HepG2 (cell line): ENCODE data around the gene CARS2. TPM values are rescaled to one million over a fixed set of nuclear protein-coding genes. Genes with fewer than 3 reads are reported as not detected.

ENCODE experiments used
- BRCA1 ChIP-seq: sonication (generic); formaldehyde crosslinking; IDR thresholded peaks from 2 replicates; pipeline ENCODE4 v1.4.0; 2020; ENCODE audit warnings: missing genetic modification reagents
- EEA1 ChIP-seq: sonication (generic); formaldehyde crosslinking; IDR thresholded peaks from 2 replicates; pipeline ENCODE4 v1.5.1; 2020; ENCODE audit warnings: mild to moderate bottlenecking, missing genetic modification reagents, borderline replicate concordance
- FLYWCH1 ChIP-seq: sonication (generic); formaldehyde crosslinking; IDR thresholded peaks from 2 replicates; pipeline ENCODE4 v1.8.1; 2023; ENCODE audit warnings: mild to moderate bottlenecking, missing genetic modification reagents
- FOXP1 ChIP-seq, 2 experiments: fragments of 450-650 bp in 1 of 2; IDR thresholded peaks; 2 replicates each; pipeline ENCODE4 v1.6.1; 2017 to 2018; ENCODE audit warnings: antibody characterized with exemption in 1 of 2
- GTF2F1 ChIP-seq: fragments of 150-350 bp; IDR thresholded peaks from 2 replicates; pipeline ENCODE4 v1.6.1; 2014; ENCODE audit warnings: low read length
- MEF2D ChIP-seq: sonication (generic); formaldehyde crosslinking; IDR thresholded peaks from 2 replicates; pipeline ENCODE4 v1.5.1; 2020; ENCODE audit warnings: mild to moderate bottlenecking, missing genetic modification reagents
- MIER3 ChIP-seq: IDR thresholded peaks from 2 replicates; pipeline ENCODE4 v1.6.1; 2016; ENCODE audit warnings: missing compliant biosample characterization, borderline replicate concordance
- PHF8 ChIP-seq: sonication (generic); formaldehyde crosslinking; IDR thresholded peaks from 2 replicates; pipeline ENCODE4 v1.5.0; 2020; ENCODE audit warnings: missing genetic modification reagents
- ZBTB4 ChIP-seq: sonication (generic); formaldehyde crosslinking; IDR thresholded peaks from 2 replicates; pipeline ENCODE4 v1.4.0; 2020; ENCODE audit warnings: missing genetic modification reagents, mild to moderate bottlenecking, borderline replicate concordance
- ZKSCAN5 ChIP-seq: sonication (generic); formaldehyde crosslinking; IDR thresholded peaks from 2 replicates; pipeline ENCODE4 v1.5.1; 2020; ENCODE audit warnings: mild to moderate bottlenecking, missing genetic modification reagents
- ZNF121 ChIP-seq: sonication (generic); formaldehyde crosslinking; IDR thresholded peaks from 2 replicates; pipeline ENCODE4 v1.5.0; 2020; ENCODE audit warnings: mild to moderate bottlenecking, missing genetic modification reagents
- ZNF24 ChIP-seq: fragments of 450-650 bp; IDR thresholded peaks from 2 replicates; pipeline ENCODE4 v1.6.1; 2017; ENCODE audit warnings: antibody characterized with exemption, mild to moderate bottlenecking
- ZNF253 ChIP-seq: sonication (generic); formaldehyde crosslinking; IDR thresholded peaks from 2 replicates; pipeline ENCODE4 v1.8.0; 2022; ENCODE audit warnings: mild to moderate bottlenecking, missing genetic modification reagents, borderline replicate concordance
- ZNF367 ChIP-seq: sonication (generic); formaldehyde crosslinking; IDR thresholded peaks from 2 replicates; pipeline ENCODE4 v1.4.0; 2020; ENCODE audit warnings: missing genetic modification reagents, borderline replicate concordance
- ZNF432 ChIP-seq: sonication (generic); formaldehyde crosslinking; IDR thresholded peaks from 2 replicates; pipeline ENCODE4 v1.5.0; 2020; ENCODE audit warnings: missing genetic modification reagents, mild to moderate bottlenecking, borderline replicate concordance
- ZNF569 ChIP-seq: sonication (generic); formaldehyde crosslinking; IDR thresholded peaks from 2 replicates; pipeline ENCODE4 v1.5.0; 2020; ENCODE audit warnings: mild to moderate bottlenecking, missing genetic modification reagents, moderate library complexity, borderline replicate concordance
- ZNF619 ChIP-seq: sonication (generic); formaldehyde crosslinking; IDR thresholded peaks from 2 replicates; pipeline ENCODE4 v1.4.0; 2020; ENCODE audit warnings: mild to moderate bottlenecking, missing genetic modification reagents
- ZNF761 ChIP-seq: sonication (generic); formaldehyde crosslinking; conservative IDR thresholded peaks from 2 replicates; pipeline ENCODE4 v1.4.0; 2020; ENCODE audit warnings: mild to moderate bottlenecking, missing genetic modification reagents
- polyA plus RNA-seq, 8 experiments: library from polyadenylated mRNA; depleted of rRNA in 3 of 8; stranded (reverse) in 7 of 8; unstranded in 1 of 8; fragments of >200 nt; fragmentation: Illumina TruSeq in 4 of 8; extraction: Trizol in 4 of 8; gene quantifications; 2 replicates each; pipeline versions ENCODE4 v1.2.1 to v1.2.3, GENCODE V29; 2011 to 2016; ENCODE audit warnings: low read depth in 4 of 8, missing spikeins in 1 of 8, mixed read lengths in 1 of 8; ENCODE audit not compliant: insufficient read depth in 1 of 8
- total RNA-seq, 5 experiments: library from RNA; depleted of rRNA; stranded (reverse); fragments of >200 nt; fragmentation: Illumina TruSeq; extraction: Trizol; gene quantifications; 2 replicates each; pipeline ENCODE4 v1.2.3, GENCODE V29; 2016; ENCODE audit warnings: low read depth in 1 of 5
- TF ChIP-seq, protein P1 (sequence below): sonication (generic); formaldehyde crosslinking; IDR thresholded peaks from 2 replicates; pipeline ENCODE4 v1.5.1; 2020; ENCODE audit warnings: mild to moderate bottlenecking, missing genetic modification reagents
- TF ChIP-seq, protein P2 (sequence below): sonication (generic); formaldehyde crosslinking; IDR thresholded peaks from 2 replicates; pipeline ENCODE4 v1.4.0; 2020; ENCODE audit warnings: missing genetic modification reagents

The CARS2 gene
- total and polyA plus RNA-seq, 2 of the 13 experiments (the other 11 are each of a cell fraction or from before 2014, with no cell fraction given) = 41.1 to 59.3 TPM

DNA sequence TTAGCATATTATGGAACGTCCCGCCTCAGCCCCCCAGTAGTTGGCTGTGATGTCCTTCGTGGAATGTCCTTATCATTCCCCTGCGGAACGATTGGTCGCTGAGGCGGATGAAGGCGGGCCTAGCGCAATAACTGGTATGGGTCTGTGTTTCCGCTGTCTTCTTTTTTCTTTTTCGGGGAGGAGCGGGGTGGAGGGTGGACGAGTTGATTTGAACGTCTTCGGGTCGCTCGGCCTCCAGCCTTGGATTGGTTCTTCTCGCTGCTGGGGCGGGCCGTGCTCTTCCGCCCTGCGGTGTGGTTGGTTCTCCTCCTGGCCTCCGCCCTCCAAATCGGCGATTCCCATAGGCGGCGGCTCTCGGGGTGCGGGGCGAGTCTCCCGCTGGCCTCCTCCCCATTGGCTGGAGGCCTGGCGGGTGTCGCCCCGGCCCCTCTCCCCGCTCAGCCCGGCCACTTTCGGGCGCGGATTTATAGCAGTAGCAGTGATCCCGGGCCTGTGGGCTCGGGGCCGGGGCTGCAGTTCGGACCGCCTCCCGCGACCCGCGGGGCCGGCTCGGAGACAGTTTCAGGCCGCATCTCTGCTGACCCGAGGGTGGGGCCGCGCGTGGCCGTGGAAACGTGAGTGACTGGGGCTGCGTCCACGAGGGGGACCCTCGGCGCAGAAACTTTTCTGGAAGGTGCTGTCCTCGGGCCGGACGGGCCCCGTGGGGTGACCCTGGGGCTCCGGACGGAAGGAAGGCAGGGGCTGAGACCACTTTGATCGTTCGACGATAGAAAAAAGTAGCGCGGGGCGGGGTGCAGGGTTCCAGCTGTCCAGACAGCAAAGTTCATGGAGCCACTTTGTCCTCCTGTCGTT lies 9.7 kb upstream of the CARS2 start (continued):
- TF ChIP-seq EEA1 (CRISPR knock-in tag) (no peak), ZNF121 (CRISPR knock-in tag) (no peak), ZNF619 (0 out of 2 replicates have a peak, but pooled peaks have one; percentile 49), ZNF761 (no peak), FOXP1 (IDR thresholded peaks at IDR 0.05) (no peak), FOXP1 (CRISPR knock-in tag; IDR thresholded peaks at IDR 0.05) (no peak), BRCA1 (CRISPR knock-in tag) (no peak), ZNF24 (no peak), ZNF432 (CRISPR knock-in tag) (no peak), ZKSCAN5 (no peak), ZBTB4 (CRISPR knock-in tag) (no peak), GTF2F1 (0 out of 2 replicates have a peak, but pooled peaks have one; percentile 22), PHF8 (CRISPR knock-in tag) (peak; percentile 79), ZNF253 (no peak), MIER3 (CRISPR knock-in tag) (no peak; the same call in 1 of the 2 replicates), ZNF367 (CRISPR knock-in tag) (no peak), MEF2D (CRISPR knock-in tag) (no peak; the same call in 1 of the 2 replicates), ZNF569 (CRISPR knock-in tag) (no peak), FLYWCH1 (CRISPR knock-in tag) (no peak)
- TF ChIP-seq, protein P1, sequence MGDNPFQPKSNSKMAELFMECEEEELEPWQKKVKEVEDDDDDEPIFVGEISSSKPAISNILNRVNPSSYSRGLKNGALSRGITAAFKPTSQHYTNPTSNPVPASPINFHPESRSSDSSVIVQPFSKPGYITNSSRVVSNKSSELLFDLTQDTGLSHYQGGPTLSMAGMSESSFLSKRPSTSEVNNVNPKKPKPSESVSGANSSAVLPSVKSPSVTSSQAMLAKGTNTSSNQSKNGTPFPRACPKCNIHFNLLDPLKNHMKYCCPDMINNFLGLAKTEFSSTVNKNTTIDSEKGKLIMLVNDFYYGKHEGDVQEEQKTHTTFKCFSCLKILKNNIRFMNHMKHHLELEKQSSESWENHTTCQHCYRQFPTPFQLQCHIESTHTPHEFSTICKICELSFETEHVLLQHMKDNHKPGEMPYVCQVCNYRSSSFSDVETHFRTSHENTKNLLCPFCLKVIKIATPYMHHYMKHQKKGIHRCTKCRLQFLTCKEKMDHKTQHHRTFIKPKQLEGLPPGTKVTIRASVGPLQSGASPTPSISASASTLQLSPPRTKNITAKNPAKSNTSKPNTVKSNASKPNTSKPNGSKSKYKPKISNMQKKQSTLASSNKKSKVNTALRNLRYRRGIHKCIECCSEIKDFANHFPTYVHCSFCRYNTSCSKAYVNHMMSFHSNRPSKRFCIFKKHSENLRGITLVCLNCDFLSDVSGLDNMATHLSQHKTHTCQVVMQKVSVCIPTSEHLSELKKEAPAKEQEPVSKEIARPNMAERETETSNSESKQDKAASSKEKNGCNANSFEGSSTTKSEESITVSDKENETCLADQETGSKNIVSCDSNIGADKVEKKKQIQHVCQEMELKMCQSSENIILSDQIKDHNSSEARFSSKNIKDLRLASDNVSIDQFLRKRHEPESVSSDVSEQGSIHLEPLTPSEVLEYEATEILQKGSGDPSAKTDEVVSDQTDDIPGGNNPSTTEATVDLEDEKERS (CRISPR knock-in tag) = no peak
- TF ChIP-seq, protein P2, sequence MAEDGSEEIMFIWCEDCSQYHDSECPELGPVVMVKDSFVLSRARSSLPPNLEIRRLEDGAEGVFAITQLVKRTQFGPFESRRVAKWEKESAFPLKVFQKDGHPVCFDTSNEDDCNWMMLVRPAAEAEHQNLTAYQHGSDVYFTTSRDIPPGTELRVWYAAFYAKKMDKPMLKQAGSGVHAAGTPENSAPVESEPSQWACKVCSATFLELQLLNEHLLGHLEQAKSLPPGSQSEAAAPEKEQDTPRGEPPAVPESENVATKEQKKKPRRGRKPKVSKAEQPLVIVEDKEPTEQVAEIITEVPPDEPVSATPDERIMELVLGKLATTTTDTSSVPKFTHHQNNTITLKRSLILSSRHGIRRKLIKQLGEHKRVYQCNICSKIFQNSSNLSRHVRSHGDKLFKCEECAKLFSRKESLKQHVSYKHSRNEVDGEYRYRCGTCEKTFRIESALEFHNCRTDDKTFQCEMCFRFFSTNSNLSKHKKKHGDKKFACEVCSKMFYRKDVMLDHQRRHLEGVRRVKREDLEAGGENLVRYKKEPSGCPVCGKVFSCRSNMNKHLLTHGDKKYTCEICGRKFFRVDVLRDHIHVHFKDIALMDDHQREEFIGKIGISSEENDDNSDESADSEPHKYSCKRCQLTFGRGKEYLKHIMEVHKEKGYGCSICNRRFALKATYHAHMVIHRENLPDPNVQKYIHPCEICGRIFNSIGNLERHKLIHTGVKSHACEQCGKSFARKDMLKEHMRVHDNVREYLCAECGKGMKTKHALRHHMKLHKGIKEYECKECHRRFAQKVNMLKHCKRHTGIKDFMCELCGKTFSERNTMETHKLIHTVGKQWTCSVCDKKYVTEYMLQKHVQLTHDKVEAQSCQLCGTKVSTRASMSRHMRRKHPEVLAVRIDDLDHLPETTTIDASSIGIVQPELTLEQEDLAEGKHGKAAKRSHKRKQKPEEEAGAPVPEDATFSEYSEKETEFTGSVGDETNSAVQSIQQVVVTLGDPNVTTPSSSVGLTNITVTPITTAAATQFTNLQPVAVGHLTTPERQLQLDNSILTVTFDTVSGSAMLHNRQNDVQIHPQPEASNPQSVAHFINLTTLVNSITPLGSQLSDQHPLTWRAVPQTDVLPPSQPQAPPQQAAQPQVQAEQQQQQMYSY (CRISPR knock-in tag) = 0 out of 2 replicates have a peak, but pooled peaks have one; percentile 20
